Measurements from ENCODE around the gene OCEL1.

DNA sequence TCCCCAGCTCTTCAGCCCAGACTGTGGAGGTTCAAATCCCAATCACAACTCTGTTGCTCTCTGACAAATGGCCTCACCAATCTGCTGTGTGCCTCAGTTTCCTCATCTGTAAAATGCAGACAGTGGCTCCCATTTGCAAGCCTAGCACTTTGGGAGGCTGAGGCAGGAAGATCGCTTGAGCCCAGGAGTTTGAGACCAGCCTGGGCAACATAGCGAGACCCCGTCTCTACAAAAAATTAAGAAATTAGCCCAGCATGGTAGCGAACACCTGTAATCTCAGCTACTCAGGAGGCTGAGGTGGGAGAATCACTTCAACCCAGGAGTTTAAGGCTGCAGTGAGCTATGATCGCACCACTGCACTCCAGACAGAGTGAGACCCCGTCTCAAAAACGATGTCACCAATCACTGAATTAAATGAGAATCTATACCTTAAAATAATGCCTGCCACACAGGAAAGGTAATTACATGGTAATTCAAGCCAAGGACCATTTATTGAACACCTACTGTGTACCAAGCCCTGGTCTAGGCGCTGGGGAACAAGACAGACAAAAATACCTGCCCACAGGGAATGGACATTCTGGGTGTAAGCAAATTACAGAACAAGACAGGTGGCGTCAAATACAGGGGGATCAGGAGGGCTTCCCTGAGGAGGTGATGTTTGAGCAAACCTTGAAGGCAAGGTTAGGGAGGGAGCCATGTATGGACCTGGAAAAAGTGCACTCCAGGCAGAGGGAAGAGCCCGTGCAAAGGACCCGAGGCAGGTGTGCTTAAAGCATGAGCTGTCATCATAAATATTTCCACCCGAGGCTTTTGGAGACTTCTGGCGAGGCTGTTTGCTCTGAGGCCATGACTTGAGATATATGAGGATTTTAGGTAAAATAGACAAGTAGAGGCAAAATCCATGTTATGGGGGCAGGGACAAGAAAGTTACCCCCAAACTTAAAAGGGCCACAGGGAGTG lies 12.0 kb downstream of the OCEL1 start:
- TF ChIP-seq, protein P1, sequence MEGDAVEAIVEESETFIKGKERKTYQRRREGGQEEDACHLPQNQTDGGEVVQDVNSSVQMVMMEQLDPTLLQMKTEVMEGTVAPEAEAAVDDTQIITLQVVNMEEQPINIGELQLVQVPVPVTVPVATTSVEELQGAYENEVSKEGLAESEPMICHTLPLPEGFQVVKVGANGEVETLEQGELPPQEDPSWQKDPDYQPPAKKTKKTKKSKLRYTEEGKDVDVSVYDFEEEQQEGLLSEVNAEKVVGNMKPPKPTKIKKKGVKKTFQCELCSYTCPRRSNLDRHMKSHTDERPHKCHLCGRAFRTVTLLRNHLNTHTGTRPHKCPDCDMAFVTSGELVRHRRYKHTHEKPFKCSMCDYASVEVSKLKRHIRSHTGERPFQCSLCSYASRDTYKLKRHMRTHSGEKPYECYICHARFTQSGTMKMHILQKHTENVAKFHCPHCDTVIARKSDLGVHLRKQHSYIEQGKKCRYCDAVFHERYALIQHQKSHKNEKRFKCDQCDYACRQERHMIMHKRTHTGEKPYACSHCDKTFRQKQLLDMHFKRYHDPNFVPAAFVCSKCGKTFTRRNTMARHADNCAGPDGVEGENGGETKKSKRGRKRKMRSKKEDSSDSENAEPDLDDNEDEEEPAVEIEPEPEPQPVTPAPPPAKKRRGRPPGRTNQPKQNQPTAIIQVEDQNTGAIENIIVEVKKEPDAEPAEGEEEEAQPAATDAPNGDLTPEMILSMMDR (IDR thresholded peaks at IDR 0.05) = no peak
- TF ChIP-seq POLR2A (IDR thresholded peaks at IDR 0.05) = no peak
